Mucosa of descending colon (tissue), 3 donors: ENCODE data around the gene DMKN. TPM values are rescaled to one million over a fixed set of nuclear protein-coding genes. Genes with fewer than 3 reads are reported as not detected.

Source experiments
- ATAC-seq: fragments of 200-7000 bp; cut with Tn5 transposase; one replicate; pipeline ENCODE4 v1.9.1; 2020; ENCODE audit warnings: mild to moderate bottlenecking, moderate library complexity
- DNase-seq, 3 donors: peaks; one replicate each; pipeline ENCODE4 v3.0.0-alpha.2; 2020
- H3K36me3 ChIP-seq: fragments of 200-600 bp; one replicate; pipeline ENCODE4 v1.8.0; 2021; ENCODE audit warnings: low read depth, mild to moderate bottlenecking
- H3K4me1 ChIP-seq: fragments of 200-600 bp; one replicate; pipeline ENCODE4 v1.8.0; 2021; ENCODE audit warnings: low read depth, mild to moderate bottlenecking
- H3K4me3 ChIP-seq: fragments of 200-600 bp; one replicate; pipeline ENCODE4 v1.8.0; 2021; ENCODE audit warnings: mild to moderate bottlenecking
- H3K9me3 ChIP-seq: fragments of 200-600 bp; one replicate; pipeline ENCODE4 v1.8.0; 2021; ENCODE audit warnings: mild to moderate bottlenecking
- intact Hi-C, 2 donors: fragments of 100-400 bp; cut with DNase I in 1 of 2; cut with micrococcal nuclease in 1 of 2; formaldehyde crosslinking; loops; one replicate each; pipeline versions ENCODE4 v1.11.0 to v1.11.1; 2022; cut with DNase I, micrococcal nuclease
- total RNA-seq, 3 donors: library from RNA; stranded (reverse); fragmentation: NEBNext Ultra II Directional in 2 of 3; extraction: Animal tissue kit (Norgen Biotek cat#: 25700) in 2 of 3; gene quantifications; one replicate each; pipeline versions ENCODE4 v1.2.1 to v1.2.4, GENCODE V29; 2021 to 2023
- TF ChIP-seq, protein P1 (sequence below): fragments of 200-600 bp; IDR thresholded peaks from one replicate; pipeline ENCODE4 v1.8.0; 2022; ENCODE audit warnings: antibody characterized with exemption, mild to moderate bottlenecking
- donor health status: DM: no; HTN: no; CAD: no; lungs with moderate emphysema.
- donor health status: DM: no; HTN: no; CAD: no.
- donor health status: DM: no; HTN: yes; CAD: no.

Gene DMKN
- total RNA-seq, 3 donors from 2014 or later: 8.2 to 14.3 (median 10.7) TPM

GRCh38 chr19:35556846-35557538, 43.5 kb upstream of the DMKN start:
- DNase-seq: no peak
- no peak overlapping the region for H3K4me3 ChIP-seq

DNA sequence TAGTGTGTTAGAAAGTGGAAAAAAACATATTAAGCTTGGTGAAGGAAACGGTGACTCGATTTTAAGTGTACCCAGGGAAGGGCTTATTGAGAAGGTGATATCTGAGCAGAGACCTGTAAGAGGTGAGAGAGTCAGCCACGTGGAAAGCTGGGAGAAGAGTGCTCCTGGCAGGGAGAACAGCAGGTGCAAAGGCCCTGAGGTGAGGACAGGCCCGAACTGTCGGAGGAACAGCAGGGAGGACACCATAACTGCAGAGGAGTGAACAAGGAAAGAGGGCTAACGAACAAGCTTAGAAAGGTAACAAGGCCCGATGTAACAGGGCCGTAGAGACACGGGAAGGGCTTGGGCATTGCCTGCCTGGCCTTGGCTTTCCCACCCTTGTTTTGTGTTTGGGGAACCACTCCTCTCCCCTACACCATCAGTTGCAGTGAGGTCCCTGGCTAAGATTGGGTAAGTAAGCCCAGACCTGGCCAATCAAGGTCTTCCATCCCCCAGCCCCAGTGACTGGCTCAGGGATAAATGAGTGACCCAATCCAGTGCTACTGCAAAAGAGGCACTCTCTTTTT, 42.7 kb upstream of the DMKN start:
- intact Hi-C loops: no loop called here
- no peaks in the 10 kb centered on the region for H3K36me3 ChIP-seq
- H3K4me3 ChIP-seq: no peak overlapping the region
- TF ChIP-seq, protein P1, sequence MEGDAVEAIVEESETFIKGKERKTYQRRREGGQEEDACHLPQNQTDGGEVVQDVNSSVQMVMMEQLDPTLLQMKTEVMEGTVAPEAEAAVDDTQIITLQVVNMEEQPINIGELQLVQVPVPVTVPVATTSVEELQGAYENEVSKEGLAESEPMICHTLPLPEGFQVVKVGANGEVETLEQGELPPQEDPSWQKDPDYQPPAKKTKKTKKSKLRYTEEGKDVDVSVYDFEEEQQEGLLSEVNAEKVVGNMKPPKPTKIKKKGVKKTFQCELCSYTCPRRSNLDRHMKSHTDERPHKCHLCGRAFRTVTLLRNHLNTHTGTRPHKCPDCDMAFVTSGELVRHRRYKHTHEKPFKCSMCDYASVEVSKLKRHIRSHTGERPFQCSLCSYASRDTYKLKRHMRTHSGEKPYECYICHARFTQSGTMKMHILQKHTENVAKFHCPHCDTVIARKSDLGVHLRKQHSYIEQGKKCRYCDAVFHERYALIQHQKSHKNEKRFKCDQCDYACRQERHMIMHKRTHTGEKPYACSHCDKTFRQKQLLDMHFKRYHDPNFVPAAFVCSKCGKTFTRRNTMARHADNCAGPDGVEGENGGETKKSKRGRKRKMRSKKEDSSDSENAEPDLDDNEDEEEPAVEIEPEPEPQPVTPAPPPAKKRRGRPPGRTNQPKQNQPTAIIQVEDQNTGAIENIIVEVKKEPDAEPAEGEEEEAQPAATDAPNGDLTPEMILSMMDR: no peak
- peaks cover 5% of the 10 kb centered on the region for H3K4me1 ChIP-seq
- no peaks in the 10 kb centered on the region for H3K9me3 ChIP-seq
- ATAC-seq: no peak
- DNase-seq: no peak

More at GRCh38 chr19:35556846-35557538, 43.5 kb upstream of the DMKN start:
- no peak for ATAC-seq
- TF ChIP-seq, protein P1: no peak
- Histone ChIP-seq H3K4me1 (peaks cover 5% of the 10 kb centered on the region), H3K36me3 (no peaks in the 10 kb centered on the region), H3K9me3 (no peaks in the 10 kb centered on the region)
- intact Hi-C loops: no loop called here

DNA sequence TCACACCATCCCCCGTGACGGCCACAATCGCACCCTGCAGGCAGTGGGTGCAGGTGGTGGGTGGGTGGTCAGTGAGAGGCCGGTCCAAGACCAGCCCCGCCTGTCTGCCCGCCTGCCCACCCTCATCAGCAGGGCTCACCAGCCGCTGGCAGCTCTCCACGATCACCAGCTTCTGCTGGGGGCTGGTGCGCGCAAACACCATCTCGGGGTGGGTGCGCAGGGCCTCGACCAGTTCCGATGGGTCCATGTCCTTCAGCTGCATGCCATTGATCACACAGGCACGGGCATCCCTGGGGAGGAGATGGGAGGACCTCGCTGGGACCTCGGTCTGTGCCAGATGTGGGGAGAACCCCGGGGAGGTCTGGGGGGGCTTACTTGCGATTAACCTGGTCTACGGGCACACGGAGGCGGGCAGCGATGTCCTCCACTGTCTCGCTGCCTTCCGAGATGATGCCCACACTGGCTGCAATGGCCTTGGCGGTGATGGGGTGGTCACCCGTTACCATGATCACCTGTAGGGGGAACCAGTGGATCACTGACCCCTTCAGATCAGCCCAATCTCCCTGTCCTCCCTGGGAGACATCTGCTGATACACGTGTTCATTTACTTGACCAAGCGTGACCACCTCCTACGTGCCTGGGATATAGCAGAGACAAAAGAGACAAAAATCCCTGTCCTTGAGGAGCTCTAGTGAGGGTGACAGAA, 42.0 kb upstream of the DMKN start:
- TF ChIP-seq, protein P1: no peak
- no peaks in the 10 kb centered on the region for H3K9me3 ChIP-seq
- ATAC-seq (no peak), DNase-seq (peak in 1 of 3 donors; percentile 11)
- intact Hi-C loops: no loop called here
- no peaks in the 10 kb centered on the region for H3K36me3 ChIP-seq
- no peak overlapping the region for H3K4me3 ChIP-seq
- peaks cover 5% of the 10 kb centered on the region for H3K4me1 ChIP-seq

DNA sequence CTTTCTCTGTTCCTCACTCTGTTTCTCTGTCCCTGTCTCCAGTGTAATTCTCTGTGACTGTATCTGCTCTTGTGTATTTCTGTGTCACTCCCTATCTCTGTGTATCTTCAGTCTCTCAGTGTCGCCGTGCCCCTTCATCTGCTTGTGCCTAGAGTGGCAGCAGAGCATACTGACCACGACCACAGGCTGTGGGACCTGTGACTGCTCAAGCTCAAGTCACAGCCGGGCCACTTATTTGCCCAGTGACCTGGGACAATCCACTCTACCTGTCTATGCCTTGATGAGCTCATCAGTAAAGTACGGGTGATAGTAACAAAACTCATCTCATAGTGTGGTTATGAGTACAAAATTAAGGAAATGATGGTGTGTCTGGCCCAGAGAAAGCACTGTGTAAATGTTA, 40.6 kb upstream of the DMKN start:
- no peaks in the 10 kb centered on the region for H3K9me3 ChIP-seq
- H3K4me1 ChIP-seq: peaks cover 5% of the 10 kb centered on the region
- DNase-seq: peak in 1 of 3 donors; percentile 5
- TF ChIP-seq, protein P1: no peak
- no peaks in the 10 kb centered on the region for H3K36me3 ChIP-seq
- intact Hi-C loops: no loop called here
- H3K4me3 ChIP-seq: no peak overlapping the region
- ATAC-seq: no peak

GRCh38 chr19:35553385-35554000, 40.0 kb upstream of the DMKN start:
- H3K4me3 ChIP-seq: no peak overlapping the region
- H3K36me3 ChIP-seq: no peaks in the 10 kb centered on the region
- intact Hi-C loops: no loop called here
- no peaks in the 10 kb centered on the region for H3K9me3 ChIP-seq
- H3K4me1 ChIP-seq: peaks cover 5% of the 10 kb centered on the region
- TF ChIP-seq, protein P1: no peak
- DNase-seq (peak in 1 of 3 donors; percentile 10), ATAC-seq (no peak)
